LNCaP clone FGC (cell line): ENCODE measurements around the gene SREBF2.

Experiments
- DNase-seq: peaks from one replicate; pipeline ENCODE4 v3.0.0-alpha.2; 2011; ENCODE audit warnings: low read depth
- H3K4me3 ChIP-seq: 2 replicates; pipeline ENCODE4 v1.5.1; 2011; ENCODE audit warnings: mild to moderate bottlenecking, low read depth, low read length, control low read depth
- TF ChIP-seq, protein P1 (sequence below): IDR thresholded peaks from 2 replicates; pipeline ENCODE4 v1.5.1; 2012; ENCODE audit warnings: mild to moderate bottlenecking; ENCODE audit not compliant: control insufficient read depth, insufficient read depth; ENCODE audit errors: extremely low read depth

Gene SREBF2

DNA sequence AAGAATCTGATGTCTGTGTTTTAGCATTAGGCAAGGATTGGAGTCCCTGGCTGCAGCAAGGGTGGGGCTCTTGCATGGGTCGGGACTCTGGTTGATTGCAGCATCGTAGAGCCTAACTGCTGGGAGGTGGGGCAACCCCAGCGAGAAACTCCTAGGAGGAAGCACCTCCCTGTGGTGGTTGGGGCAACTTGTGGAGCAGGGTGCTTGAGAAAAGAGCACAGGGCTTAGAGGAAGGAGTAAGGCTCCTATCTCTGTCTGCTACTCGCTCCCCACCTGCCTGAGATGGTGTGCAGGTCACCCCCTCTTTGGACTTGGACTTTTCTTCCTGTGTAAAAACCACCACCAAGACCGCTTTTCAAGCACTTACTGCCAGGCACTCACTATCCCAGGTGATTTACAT is 15.6 kb downstream of the SREBF2 start:
- TF ChIP-seq, protein P1, sequence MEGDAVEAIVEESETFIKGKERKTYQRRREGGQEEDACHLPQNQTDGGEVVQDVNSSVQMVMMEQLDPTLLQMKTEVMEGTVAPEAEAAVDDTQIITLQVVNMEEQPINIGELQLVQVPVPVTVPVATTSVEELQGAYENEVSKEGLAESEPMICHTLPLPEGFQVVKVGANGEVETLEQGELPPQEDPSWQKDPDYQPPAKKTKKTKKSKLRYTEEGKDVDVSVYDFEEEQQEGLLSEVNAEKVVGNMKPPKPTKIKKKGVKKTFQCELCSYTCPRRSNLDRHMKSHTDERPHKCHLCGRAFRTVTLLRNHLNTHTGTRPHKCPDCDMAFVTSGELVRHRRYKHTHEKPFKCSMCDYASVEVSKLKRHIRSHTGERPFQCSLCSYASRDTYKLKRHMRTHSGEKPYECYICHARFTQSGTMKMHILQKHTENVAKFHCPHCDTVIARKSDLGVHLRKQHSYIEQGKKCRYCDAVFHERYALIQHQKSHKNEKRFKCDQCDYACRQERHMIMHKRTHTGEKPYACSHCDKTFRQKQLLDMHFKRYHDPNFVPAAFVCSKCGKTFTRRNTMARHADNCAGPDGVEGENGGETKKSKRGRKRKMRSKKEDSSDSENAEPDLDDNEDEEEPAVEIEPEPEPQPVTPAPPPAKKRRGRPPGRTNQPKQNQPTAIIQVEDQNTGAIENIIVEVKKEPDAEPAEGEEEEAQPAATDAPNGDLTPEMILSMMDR, result no peak
- no peak overlapping the region for H3K4me3 ChIP-seq
- DNase-seq, result no peak

DNA sequence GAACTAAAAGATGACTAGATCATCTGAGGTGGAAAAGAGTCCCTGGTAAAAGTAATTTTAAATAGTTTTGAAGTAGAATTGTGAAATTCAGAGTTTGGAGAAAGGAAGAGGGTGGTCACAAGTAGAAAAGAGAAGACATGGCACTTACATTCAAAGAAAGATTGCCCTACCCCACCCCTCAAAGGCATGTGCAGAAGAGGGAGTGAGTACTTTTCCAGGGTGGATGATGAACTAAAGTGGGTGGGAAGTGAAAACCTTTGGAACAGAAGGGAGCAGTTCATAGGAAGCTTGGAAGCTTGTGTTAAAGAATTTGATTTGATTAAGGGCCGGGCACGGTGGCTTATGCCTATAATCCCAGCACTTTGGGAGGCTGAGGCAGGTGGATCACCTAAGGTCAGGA is 23.6 kb downstream of the SREBF2 start:
- no peak overlapping the region for H3K4me3 ChIP-seq
- TF ChIP-seq, protein P1, result no peak
- no peak for DNase-seq

DNA sequence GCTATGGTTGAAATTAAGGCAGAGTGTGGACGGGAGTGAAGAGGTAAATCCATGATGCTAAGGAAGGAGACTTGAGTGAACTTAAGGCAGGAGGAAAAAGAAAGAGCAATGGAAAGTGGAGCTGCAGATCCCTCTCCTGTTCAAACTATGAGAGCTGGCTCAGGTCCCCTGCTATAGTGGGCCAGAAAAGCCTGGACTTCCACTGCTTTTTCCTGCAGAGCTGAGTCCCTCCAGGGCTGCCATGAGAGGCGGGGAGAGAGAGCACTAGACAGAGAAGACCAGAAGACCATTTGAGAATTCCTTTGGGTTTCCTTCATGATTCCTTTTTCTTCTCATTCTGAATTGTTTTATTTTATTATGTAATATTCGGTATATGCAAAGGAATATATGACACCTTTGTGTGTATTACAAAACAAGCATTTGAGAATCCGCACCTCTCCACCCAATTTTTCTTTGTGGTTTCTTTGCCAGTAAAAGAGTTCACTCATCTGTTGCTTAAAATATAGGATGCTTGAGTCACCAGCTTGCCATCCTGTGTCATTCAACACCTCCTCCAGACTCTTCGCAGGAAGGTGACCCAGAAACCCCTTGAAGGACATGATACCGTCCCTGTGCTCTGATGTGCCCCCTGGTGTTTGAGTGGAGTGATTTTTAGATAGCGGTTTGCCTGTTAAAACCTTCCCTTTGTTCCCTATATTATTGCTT is 24.4 kb downstream of the SREBF2 start:
- DNase-seq, result no peak
- no peak overlapping the region for H3K4me3 ChIP-seq
- TF ChIP-seq, protein P1, result peak; percentile 30

DNA sequence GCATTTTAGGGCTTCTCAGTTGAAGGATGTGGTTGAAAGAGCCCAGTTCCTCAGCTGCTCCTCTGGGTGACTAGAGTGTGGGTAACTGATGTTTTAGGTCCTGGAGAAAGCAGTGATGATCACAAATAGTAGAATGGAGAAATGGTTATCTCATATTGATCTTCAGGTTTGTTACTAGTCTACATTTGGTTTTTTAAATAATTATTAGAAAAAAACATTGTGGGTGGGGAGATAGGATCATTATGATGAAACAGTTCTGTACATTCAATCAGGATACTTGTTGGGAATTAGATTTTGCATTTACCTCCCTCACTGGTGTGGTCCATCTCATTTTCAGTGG is 24.9 kb downstream of the SREBF2 start:
- TF ChIP-seq, protein P1, result no peak
- no peak for DNase-seq
- no peak overlapping the region for H3K4me3 ChIP-seq

DNA sequence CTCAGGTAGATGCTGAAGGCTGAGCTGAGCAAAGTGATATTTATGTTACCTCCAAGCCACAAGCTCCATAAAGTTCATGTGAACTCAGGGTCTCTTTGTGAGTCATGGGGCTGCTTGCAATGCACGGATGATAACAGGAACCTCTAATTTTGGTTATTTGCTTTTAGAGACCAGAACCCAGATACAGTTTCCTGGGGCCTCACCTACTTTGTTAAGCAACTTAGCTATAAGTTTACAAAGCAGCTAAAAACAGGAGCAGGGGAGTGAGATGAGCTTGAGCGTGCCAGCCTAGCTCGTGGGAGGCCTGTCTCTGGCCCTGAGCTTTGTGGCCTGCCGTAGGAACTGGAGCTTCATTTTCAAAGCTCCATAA is 29.2 kb downstream of the SREBF2 start:
- no peak overlapping the region for H3K4me3 ChIP-seq
- no peak for DNase-seq

DNA sequence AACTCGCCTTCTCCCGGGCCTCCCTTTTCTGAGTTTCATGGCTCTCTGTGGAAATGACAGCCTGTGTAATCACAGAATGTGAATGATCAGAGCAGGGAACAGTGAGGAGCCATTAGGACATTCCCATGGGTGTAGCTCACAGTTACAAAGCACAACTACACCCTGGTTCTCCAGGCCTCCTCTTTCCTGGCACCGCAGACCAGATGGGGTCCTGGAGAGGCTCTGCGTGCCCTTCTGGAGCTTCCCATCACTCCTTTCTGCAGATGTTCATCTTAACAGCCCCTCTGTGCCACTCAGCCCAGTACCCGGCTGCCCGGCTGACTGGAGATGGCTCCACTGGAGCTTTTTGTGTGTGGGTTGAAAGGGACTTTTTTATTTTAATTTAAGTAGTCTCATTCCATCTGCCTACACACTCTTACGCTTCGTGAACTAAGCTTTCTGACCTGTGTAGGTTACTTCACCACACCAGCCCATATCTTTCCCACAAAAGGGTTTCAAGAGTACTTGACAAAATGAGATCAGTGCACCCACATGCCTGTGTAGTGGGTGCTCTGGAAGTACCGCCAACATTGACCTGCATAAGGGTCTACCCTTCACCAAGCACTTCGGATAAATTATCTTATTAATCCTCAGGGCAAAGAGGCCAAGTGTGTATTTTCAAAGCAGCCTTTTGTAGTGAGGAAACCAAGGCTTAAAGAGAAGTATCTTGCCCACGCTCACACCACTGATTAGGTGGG is 29.8 kb downstream of the SREBF2 start:
- H3K4me3 ChIP-seq, result no peak overlapping the region
- TF ChIP-seq, protein P1, result no peak
- DNase-seq, result no peak

More for the DNA sequence above, 29.2 kb downstream of the SREBF2 start:
- TF ChIP-seq, protein P1, result no peak
